ENCODE measurements around the gene KIFAP3. TPM values are rescaled to one million over a fixed set of nuclear protein-coding genes. Genes with fewer than 3 reads are reported as not detected.

The KIFAP3 gene
- total and polyA plus RNA-seq, 2 of the 8 experiments (the other 6 are each of a cell fraction or from before 2014, with no cell fraction given), result 1.3 to 3.2 TPM

GRCh38 chr1:170010443-170010842 is 64.1 kb downstream of the KIFAP3 start:
- H3K79me1 ChIP-seq (ENCODE audit: low read depth, low read length), result no peaks in the 10 kb centered on the region
- no peaks in the 10 kb centered on the region for H4K20me1 ChIP-seq (replicated peaks in 1 of 2; ENCODE audit: control insufficient read depth in 1 of 2, insufficient read depth in 2 of 2, low read length in 2 of 2)
- H2BK120ac ChIP-seq (replicated peaks; ENCODE audit: low read depth, low read length), result no peak overlapping the region
- no peak overlapping the region for H4K8ac ChIP-seq (ENCODE audit: extremely low read depth, insufficient read depth, low read length)
- H3K18ac ChIP-seq (ENCODE audit: extremely low read depth, low read length), result no peak overlapping the region
- CTCF ChIA-PET (ENCODE audit: partially characterized antibody), result interaction anchor here (0.5 to 1.0 kb wide), 7 partner anchors 33 to 657 kb away, joined by 3 read pairs; partner anchors contain the start of gene NTMT2
- no peak overlapping the region for H3K27ac ChIP-seq (ENCODE audit: low read depth, low read length)
- no peak overlapping the region for H2BK20ac ChIP-seq (ENCODE audit: low read length)
- no peak overlapping the region for H2BK15ac ChIP-seq (ENCODE audit: low read length)
- WGBS, 2 experiments (ENCODE audit: extremely low coverage in 1 of 2, insufficient coverage in 1 of 2, insufficient read length in 1 of 2, insufficient replicate concordance in 2 of 2, low coverage in 1 of 2, low lambda C conversion rate in 2 of 2, missing lambda C conversion rate in 1 of 2), result 28% methylated on average over 1 of the region's 1 CpG; no CpG with 5 or more reads in 1 of the 2 experiments
- POLR2A ChIA-PET (ENCODE audit: partially characterized antibody), result no interaction called here
- no peak overlapping the region for H4K5ac ChIP-seq (ENCODE audit: insufficient read length, low read depth, low read length)
- no peak overlapping the region for H3K4me2 ChIP-seq (ENCODE audit: insufficient read depth in 1 of 2, low read depth in 2 of 2, low read length in 2 of 2)
- H2BK12ac ChIP-seq (ENCODE audit: low read depth, low read length), result no peak overlapping the region
- no peak overlapping the region for H3K23ac ChIP-seq (ENCODE audit: insufficient read length)
- H3K27me3 ChIP-seq (replicated peaks in 1 of 4; ENCODE audit: control insufficient read depth in 3 of 4, extremely low read depth in 1 of 4, insufficient read depth in 3 of 4, low read length in 3 of 4), result no peaks in the 10 kb centered on the region
- no peak overlapping the region for H3K4me3 ChIP-seq (ENCODE audit: extremely low read depth in 1 of 4, insufficient read depth in 2 of 4, low read depth in 3 of 4, low read length in 4 of 4)
- H3K79me2 ChIP-seq (ENCODE audit: control insufficient read depth in 1 of 2, insufficient read depth in 2 of 2, low read length in 2 of 2), result no peaks in the 10 kb centered on the region
- H2AFZ ChIP-seq (ENCODE audit: low read length), result no peak overlapping the region
- H2AK5ac ChIP-seq (ENCODE audit: low read depth, low read length), result no peak overlapping the region
- no peak for FAIRE-seq
- H3K56ac ChIP-seq (replicated peaks; ENCODE audit: insufficient read length, low read depth, low read length), result no peak overlapping the region
- no peak overlapping the region for H2BK5ac ChIP-seq (ENCODE audit: low read depth, low read length)
- no peaks in the 10 kb centered on the region for H3K23me2 ChIP-seq (ENCODE audit: low read depth, low read length)
- no peak for DNase-seq (ENCODE audit: low read depth in 1 of 2, low spot score in 2 of 2)
- no peak overlapping the region for H3K9ac ChIP-seq (replicated peaks in 1 of 4; ENCODE audit: extremely low read depth in 1 of 4, low read depth in 3 of 4, low read length in 3 of 4)
- H3K36me3 ChIP-seq (ENCODE audit: control insufficient read depth in 2 of 4, insufficient read depth in 4 of 4, low read length in 3 of 4), result no peaks in the 10 kb centered on the region
- H3K4ac ChIP-seq (replicated peaks; ENCODE audit: insufficient read length, low read depth, low read length), result no peak overlapping the region
- H3K4me1 ChIP-seq (replicated peaks in 1 of 4; ENCODE audit: control insufficient read depth in 3 of 4, insufficient read depth in 4 of 4, low read length in 3 of 4), result no peaks in the 10 kb centered on the region
- no peak overlapping the region for H3K14ac ChIP-seq (ENCODE audit: insufficient read length)
- no peak overlapping the region for H4K91ac ChIP-seq (replicated peaks; ENCODE audit: insufficient read length, low read length)
- no peaks in the 10 kb centered on the region for H3K9me3 ChIP-seq (ENCODE audit: insufficient read depth in 2 of 2, low read depth in 1 of 2, low read length in 1 of 2)
- TF ChIP-seq CHD1 (IDR thresholded peaks at IDR 0.05; ENCODE audit: low read depth, low read length) (no peak), CTCF (IDR thresholded peaks at IDR 0.05; ENCODE audit: control extremely low read depth in 1 of 3, insufficient read depth in 1 of 3, low read depth in 1 of 3, low read length in 3 of 3) (peak in 2 of 3 experiments; percentile 21 to 29; a peak in 2 of 4 replicates), RAD21 (IDR thresholded peaks at IDR 0.05 in 1 of 2, conservative IDR thresholded peaks at IDR 0.05 in 1 of 2; ENCODE audit: low read depth in 2 of 2, low read length in 2 of 2) (peak; percentile 60 to 65)

Measured in H1 (cell line).